SU-DHL-6 (cell line): ENCODE results near the gene ACSL3.
"Not testable (repeated sequence)": the region's sequence is repeated elsewhere in the genome, so short reads cannot be mapped to it uniquely, and the experiment has no call there.

Experiments used
- H2AFZ ChIP-seq: fragments of 200-600 bp; sonication (generic); 2 replicates; pipeline ENCODE4 v1.6.1; 2014; ENCODE audit warnings: low read depth, mild to moderate bottlenecking, moderate library complexity, mixed read lengths, antibody characterized with exemption, low read length; ENCODE audit not compliant: severe bottlenecking
- H3F3A ChIP-seq: fragments of 200-600 bp; shearing (Covaris generic); 2 replicates; pipeline ENCODE4 v1.6.0; 2016; ENCODE audit warnings: antibody characterized with exemption, mild to moderate bottlenecking; ENCODE audit not compliant: insufficient read depth
- H3K27ac ChIP-seq: fragments of 200-600 bp; sonication (generic); 2 replicates; pipeline ENCODE4 v1.5.1; 2016; ENCODE audit warnings: low read depth, mild to moderate bottlenecking, low read length, moderate library complexity, mixed read lengths
- H3K27me3 ChIP-seq: fragments of 200-600 bp; sonication (generic), shearing (Covaris generic); 2 replicates; pipeline ENCODE4 v1.6.0; 2014; ENCODE audit warnings: mild to moderate bottlenecking, low read length
- H3K36me3 ChIP-seq: fragments of 200-600 bp; sonication (generic); 2 replicates; pipeline ENCODE4 v1.6.1; 2014; ENCODE audit warnings: mild to moderate bottlenecking, low read length, mixed read lengths
- H3K4me2 ChIP-seq: fragments of 300-600, 200-600 bp; shearing (Covaris generic), sonication (generic); 2 replicates; pipeline ENCODE4 v1.6.0; 2014; ENCODE audit warnings: low read length, low read depth, mild to moderate bottlenecking; ENCODE audit not compliant: poor library complexity, severe bottlenecking
- H3K4me3 ChIP-seq: fragments of 200-600 bp; sonication (generic); 2 replicates; pipeline ENCODE4 v1.5.1; 2014; ENCODE audit warnings: antibody characterized with exemption, low read length, mild to moderate bottlenecking, mixed read lengths; ENCODE audit not compliant: insufficient read depth, poor library complexity, severe bottlenecking
- H3K79me2 ChIP-seq: fragments of 200-600 bp; sonication (generic); 2 replicates; pipeline ENCODE4 v1.6.1; 2014; ENCODE audit warnings: mild to moderate bottlenecking, low read length, moderate library complexity; ENCODE audit not compliant: insufficient read depth
- H3K9ac ChIP-seq: fragments of 200-600 bp; sonication (generic); 2 replicates; pipeline ENCODE4 v1.7.0; 2014; ENCODE audit warnings: mild to moderate bottlenecking, low read length
- H3K9me2 ChIP-seq: fragments of 200-600 bp; sonication (generic); replicated peaks from 2 replicates; pipeline ENCODE4 v1.6.1; 2014; ENCODE audit warnings: low read length; ENCODE audit not compliant: insufficient read depth
- H3K9me3 ChIP-seq: fragments of 200-600 bp; sonication (generic); 2 replicates; pipeline ENCODE4 v1.6.1; 2014; ENCODE audit warnings: low read length, mixed read lengths; ENCODE audit not compliant: insufficient read depth
- H4K20me1 ChIP-seq: fragments of 200-600 bp; sonication (generic); 2 replicates; pipeline ENCODE4 v1.6.1; 2014; ENCODE audit warnings: low read depth, mild to moderate bottlenecking, antibody characterized with exemption, low read length, moderate library complexity, mixed read lengths
- EZH2phosphoT487 ChIP-seq: fragments of 200-600 bp; sonication (generic), shearing (Covaris generic); conservative IDR thresholded peaks from 2 replicates; pipeline ENCODE4 v1.6.1; 2018; ENCODE audit warnings: mild to moderate bottlenecking, antibody characterized with exemption, low read length, moderate library complexity, mixed read lengths
- TF ChIP-seq, protein P1 (sequence below): fragments of 200-600 bp; sonication (generic); IDR thresholded peaks from one replicate; pipeline ENCODE4 v1.5.1; 2017; ENCODE audit warnings: antibody characterized with exemption, mild to moderate bottlenecking, low read length, moderate library complexity; ENCODE audit not compliant: insufficient read depth, poor library complexity, severe bottlenecking

Gene ACSL3

GRCh38 chr2:222846003-222846402 is 14.8 kb upstream of the ACSL3 start:
- Histone ChIP-seq H3K4me3 (no peak overlapping the region), H3K79me2 (no peaks in the 10 kb centered on the region), H3F3A (no peaks in the 10 kb centered on the region), H2AFZ (no peak overlapping the region), H3K9me2 (no peaks in the 10 kb centered on the region), H3K36me3 (no peaks in the 10 kb centered on the region), H3K27me3 (no peaks in the 10 kb centered on the region), H3K9me3 (no peaks in the 10 kb centered on the region), H3K9ac (no peak overlapping the region), H3K4me2 (no peak overlapping the region), H4K20me1 (no peaks in the 10 kb centered on the region), H3K27ac (no peak overlapping the region)
- TF ChIP-seq, protein P1, sequence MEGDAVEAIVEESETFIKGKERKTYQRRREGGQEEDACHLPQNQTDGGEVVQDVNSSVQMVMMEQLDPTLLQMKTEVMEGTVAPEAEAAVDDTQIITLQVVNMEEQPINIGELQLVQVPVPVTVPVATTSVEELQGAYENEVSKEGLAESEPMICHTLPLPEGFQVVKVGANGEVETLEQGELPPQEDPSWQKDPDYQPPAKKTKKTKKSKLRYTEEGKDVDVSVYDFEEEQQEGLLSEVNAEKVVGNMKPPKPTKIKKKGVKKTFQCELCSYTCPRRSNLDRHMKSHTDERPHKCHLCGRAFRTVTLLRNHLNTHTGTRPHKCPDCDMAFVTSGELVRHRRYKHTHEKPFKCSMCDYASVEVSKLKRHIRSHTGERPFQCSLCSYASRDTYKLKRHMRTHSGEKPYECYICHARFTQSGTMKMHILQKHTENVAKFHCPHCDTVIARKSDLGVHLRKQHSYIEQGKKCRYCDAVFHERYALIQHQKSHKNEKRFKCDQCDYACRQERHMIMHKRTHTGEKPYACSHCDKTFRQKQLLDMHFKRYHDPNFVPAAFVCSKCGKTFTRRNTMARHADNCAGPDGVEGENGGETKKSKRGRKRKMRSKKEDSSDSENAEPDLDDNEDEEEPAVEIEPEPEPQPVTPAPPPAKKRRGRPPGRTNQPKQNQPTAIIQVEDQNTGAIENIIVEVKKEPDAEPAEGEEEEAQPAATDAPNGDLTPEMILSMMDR: no peak
- TF ChIP-seq EZH2phosphoT487: no peak

DNA sequence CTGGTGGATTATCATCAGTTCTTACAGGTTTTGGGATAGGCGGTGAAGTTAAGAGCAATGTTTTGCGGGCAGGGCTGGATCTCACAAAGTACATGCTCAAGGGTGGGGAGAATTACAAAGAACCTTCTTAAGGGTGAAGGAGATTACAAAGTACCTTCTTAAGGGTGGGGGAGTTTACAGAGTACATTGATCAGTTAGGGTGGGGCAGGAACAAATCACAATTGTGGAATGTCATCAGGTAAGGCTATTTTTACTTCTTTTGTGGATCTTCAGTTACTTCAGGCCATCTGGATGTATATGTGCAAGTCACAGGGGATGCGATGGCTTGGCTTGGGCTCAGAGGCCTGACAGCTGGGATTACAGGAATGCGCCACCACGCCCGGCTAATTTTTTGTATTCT is 12.8 kb upstream of the ACSL3 start:
- not testable (repeated sequence) for H3K79me2 ChIP-seq, H3K9me3 ChIP-seq

GRCh38 chr2:222848862-222849261 is 12.0 kb upstream of the ACSL3 start:
- no peaks in the 10 kb centered on the region for H3K36me3 ChIP-seq
- no peaks in the 10 kb centered on the region for H3K9me2 ChIP-seq

More for the DNA sequence above, 12.8 kb upstream of the ACSL3 start:
- not testable (repeated sequence) for H4K20me1 ChIP-seq, H3F3A ChIP-seq, H3K9ac ChIP-seq, H3K36me3 ChIP-seq, H3K9me2 ChIP-seq, H3K4me3 ChIP-seq, H3K4me2 ChIP-seq, H2AFZ ChIP-seq, H3K27ac ChIP-seq, H3K27me3 ChIP-seq

DNA sequence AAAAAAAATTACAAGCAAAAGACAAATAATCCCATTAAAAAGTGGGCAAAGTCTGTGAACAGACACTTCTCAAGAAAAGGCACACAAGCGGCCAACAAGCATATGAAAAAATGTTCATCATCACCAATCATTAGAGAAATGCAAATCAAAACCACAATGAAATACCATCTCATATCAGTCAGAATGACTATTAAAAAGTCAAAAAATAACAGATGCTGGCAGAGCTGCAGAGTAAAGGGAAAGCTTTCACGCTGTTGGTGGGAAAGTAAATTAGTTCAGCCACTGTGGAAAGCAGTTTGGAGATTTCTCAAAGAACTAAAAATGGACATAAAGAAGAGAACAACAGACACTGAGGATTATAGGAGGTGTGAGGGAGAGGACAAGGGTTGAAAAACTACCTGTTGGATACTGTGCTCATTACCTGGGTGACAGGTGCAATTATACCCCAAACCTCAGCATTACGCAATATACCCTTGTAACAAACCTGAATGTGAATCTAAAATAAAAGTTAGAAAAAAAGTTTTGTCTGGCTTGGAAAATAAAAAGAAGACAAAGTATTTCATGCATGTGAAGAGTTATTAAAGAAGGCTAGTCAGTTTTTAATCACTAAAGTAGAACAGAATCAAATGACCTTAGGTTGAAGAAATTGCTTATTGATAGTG is 8.7 kb upstream of the ACSL3 start:
- H3K9me2 ChIP-seq: no peaks in the 10 kb centered on the region
- no peak overlapping the region for H3K4me2 ChIP-seq
- no peak overlapping the region for H3K4me3 ChIP-seq
- H3K36me3 ChIP-seq: no peaks in the 10 kb centered on the region
- no peaks in the 10 kb centered on the region for H4K20me1 ChIP-seq
- no peak overlapping the region for H3K9ac ChIP-seq
- H3F3A ChIP-seq: no peaks in the 10 kb centered on the region
- H3K9me3 ChIP-seq: no peaks in the 10 kb centered on the region
- H3K79me2 ChIP-seq: no peaks in the 10 kb centered on the region
- no peak for TF ChIP-seq EZH2phosphoT487
- TF ChIP-seq, protein P1: no peak
- H3K27me3 ChIP-seq: no peaks in the 10 kb centered on the region
- no peak overlapping the region for H3K27ac ChIP-seq
- no peak overlapping the region for H2AFZ ChIP-seq

More at GRCh38 chr2:222848862-222849261, 12.0 kb upstream of the ACSL3 start:
- H3K79me2 ChIP-seq: no peaks in the 10 kb centered on the region
- no peak overlapping the region for H2AFZ ChIP-seq
- no peak overlapping the region for H3K4me2 ChIP-seq
- H3F3A ChIP-seq: no peaks in the 10 kb centered on the region
- TF ChIP-seq EZH2phosphoT487: no peak
- TF ChIP-seq, protein P1: no peak
- H3K4me3 ChIP-seq: no peak overlapping the region
- H3K9ac ChIP-seq: no peak overlapping the region
- H4K20me1 ChIP-seq: no peaks in the 10 kb centered on the region
- H3K27ac ChIP-seq: no peak overlapping the region
- H3K27me3 ChIP-seq: no peaks in the 10 kb centered on the region
- H3K9me3 ChIP-seq: no peaks in the 10 kb centered on the region
